Tibial artery (tissue), 4 donors: ENCODE measurements around the gene RALGPS1.

Experiments used
- DNase-seq, 2 donors: peaks; one replicate each; pipeline ENCODE4 v3.0.0-alpha.2; 2019
- H3K27ac ChIP-seq, 2 donors: fragments of 200-600 bp; sonication (generic) in 1 of 2; 1 replicate in 1 of 2; 2 replicates in 1 of 2; pipeline ENCODE4 v1.5.1; 2018 to 2019; ENCODE audit warnings: mild to moderate bottlenecking in 1 of 2
- H3K27me3 ChIP-seq, 2 donors: fragments of 200-600 bp; sonication (generic) in 1 of 2; one replicate each; pipeline versions ENCODE4 v1.5.1 to v1.6.0; 2016 to 2019
- H3K36me3 ChIP-seq, 3 donors: fragments of 200-600 bp; sonication (generic) in 2 of 3; one replicate each; pipeline ENCODE4 v1.5.1; 2016 to 2019; ENCODE audit warnings: mild to moderate bottlenecking in 2 of 3
- H3K4me1 ChIP-seq, 4 donors: fragments of 200-600 bp; sonication (generic) in 2 of 4; 1 replicate in 3 of 4; 2 replicates in 1 of 4; pipeline ENCODE4 v1.5.1; 2016 to 2019
- H3K4me3 ChIP-seq, 2 donors: fragments of 200-600 bp; sonication (generic) in 1 of 2; 1 replicate in 1 of 2; 2 replicates in 1 of 2; pipeline ENCODE4 v1.5.1; 2018 to 2019; ENCODE audit warnings: mild to moderate bottlenecking in 2 of 2
- H3K9me3 ChIP-seq, 3 donors: fragments of 200-600 bp; sonication (generic) in 1 of 3; one replicate each; pipeline ENCODE4 v1.5.1; 2016 to 2019
- intact Hi-C: fragments of 100-400 bp; cut with DNase I; formaldehyde crosslinking; loops from one replicate; pipeline ENCODE4 v1.15.0; 2023; ENCODE audit warnings: low total_unique reads
- TF ChIP-seq, protein P1 (sequence below), 2 experiments: fragments of 200-600 bp in 1 of 2; fragments of 450-650 bp in 1 of 2; IDR thresholded peaks; one replicate each; pipeline ENCODE4 v1.5.1; 2017 to 2019; ENCODE audit warnings: antibody characterized with exemption in 2 of 2, mild to moderate bottlenecking in 1 of 2, moderate library complexity in 1 of 2

RALGPS1 gene

GRCh38 chr9:127136880-127137639 lies 222.5 kb downstream of the RALGPS1 start:
- Histone ChIP-seq H3K9me3 (no peaks in the 10 kb centered on the region), H3K4me1 (peaks cover 0 to 66% (median 54%) of the 10 kb centered on the region in 4 donors), H3K27ac (peak overlapping the region; percentile 77 to 82), H3K36me3 (no peaks in the 10 kb centered on the region), H3K4me3 (no peak overlapping the region), H3K27me3 (no peaks in the 10 kb centered on the region)
- intact Hi-C loops: no loop called here
- TF ChIP-seq, protein P1, sequence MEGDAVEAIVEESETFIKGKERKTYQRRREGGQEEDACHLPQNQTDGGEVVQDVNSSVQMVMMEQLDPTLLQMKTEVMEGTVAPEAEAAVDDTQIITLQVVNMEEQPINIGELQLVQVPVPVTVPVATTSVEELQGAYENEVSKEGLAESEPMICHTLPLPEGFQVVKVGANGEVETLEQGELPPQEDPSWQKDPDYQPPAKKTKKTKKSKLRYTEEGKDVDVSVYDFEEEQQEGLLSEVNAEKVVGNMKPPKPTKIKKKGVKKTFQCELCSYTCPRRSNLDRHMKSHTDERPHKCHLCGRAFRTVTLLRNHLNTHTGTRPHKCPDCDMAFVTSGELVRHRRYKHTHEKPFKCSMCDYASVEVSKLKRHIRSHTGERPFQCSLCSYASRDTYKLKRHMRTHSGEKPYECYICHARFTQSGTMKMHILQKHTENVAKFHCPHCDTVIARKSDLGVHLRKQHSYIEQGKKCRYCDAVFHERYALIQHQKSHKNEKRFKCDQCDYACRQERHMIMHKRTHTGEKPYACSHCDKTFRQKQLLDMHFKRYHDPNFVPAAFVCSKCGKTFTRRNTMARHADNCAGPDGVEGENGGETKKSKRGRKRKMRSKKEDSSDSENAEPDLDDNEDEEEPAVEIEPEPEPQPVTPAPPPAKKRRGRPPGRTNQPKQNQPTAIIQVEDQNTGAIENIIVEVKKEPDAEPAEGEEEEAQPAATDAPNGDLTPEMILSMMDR (IDR thresholded peaks at IDR 0.05): no peak
- DNase-seq: no peak

GRCh38 chr9:127137640-127138360 lies 223.2 kb downstream of the RALGPS1 start:
- no peak for DNase-seq
- TF ChIP-seq, protein P1 (IDR thresholded peaks at IDR 0.05): no peak
- no peak overlapping the region for H3K4me3 ChIP-seq
- intact Hi-C loops: no loop called here
- H3K4me1 ChIP-seq: peaks cover 0 to 60% (median 47%) of the 10 kb centered on the region in 4 donors
- no peaks in the 10 kb centered on the region for H3K27me3 ChIP-seq
- no peaks in the 10 kb centered on the region for H3K36me3 ChIP-seq
- H3K27ac ChIP-seq: peak overlapping the region in 1 of 2 donors; percentile 82
- H3K9me3 ChIP-seq: no peaks in the 10 kb centered on the region

GRCh38 chr9:127138444-127138843 lies 223.9 kb downstream of the RALGPS1 start:
- H3K27ac ChIP-seq: no peak overlapping the region
- H3K4me3 ChIP-seq: no peak overlapping the region
- H3K36me3 ChIP-seq: no peaks in the 10 kb centered on the region
- TF ChIP-seq, protein P1 (IDR thresholded peaks at IDR 0.05): no peak
- DNase-seq: no peak
- peaks cover 0 to 54% (median 41%) of the 10 kb centered on the region in 4 donors for H3K4me1 ChIP-seq
- no peaks in the 10 kb centered on the region for H3K9me3 ChIP-seq
- no peaks in the 10 kb centered on the region for H3K27me3 ChIP-seq
- intact Hi-C loops: no loop called here

DNA sequence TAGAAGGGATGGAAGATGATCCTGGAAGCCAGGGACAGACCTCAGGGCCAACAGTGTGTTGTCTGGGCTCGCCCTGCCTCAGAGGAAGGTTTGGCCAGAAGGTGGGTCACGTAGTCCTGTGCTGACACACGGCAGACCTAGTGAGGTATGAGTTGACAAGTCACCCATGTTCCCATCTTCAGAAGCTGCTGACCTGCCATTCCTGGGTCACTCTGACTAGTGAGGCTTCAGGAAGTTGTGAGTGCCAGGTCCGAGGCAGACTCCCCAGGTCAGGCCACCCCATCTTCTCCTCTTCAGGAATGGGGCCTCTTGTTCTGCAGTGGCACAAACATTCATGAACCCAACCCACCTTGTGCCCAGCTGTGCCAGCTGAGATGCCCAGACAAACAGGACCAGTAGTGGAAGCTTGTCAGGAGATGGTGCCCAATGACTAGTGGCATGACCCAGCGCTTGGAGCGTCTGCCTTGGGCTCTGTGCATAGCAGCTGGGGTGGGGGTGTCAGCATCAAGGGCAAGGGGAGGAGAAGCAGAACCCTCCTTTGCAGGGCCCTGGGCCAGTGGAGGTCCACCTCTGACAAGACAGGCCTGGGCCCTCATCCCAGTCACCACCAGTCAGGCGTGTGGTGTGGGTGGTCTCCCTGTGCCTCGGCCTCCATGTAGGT lies 224.6 kb downstream of the RALGPS1 start:
- TF ChIP-seq, protein P1 (IDR thresholded peaks at IDR 0.05): no peak
- H3K4me3 ChIP-seq: no peak overlapping the region
- H3K9me3 ChIP-seq: no peaks in the 10 kb centered on the region
- no peak for DNase-seq
- peaks cover 0 to 46% (median 34%) of the 10 kb centered on the region in 4 donors for H3K4me1 ChIP-seq
- H3K27me3 ChIP-seq: no peaks in the 10 kb centered on the region
- intact Hi-C loops: no loop called here
- H3K36me3 ChIP-seq: no peaks in the 10 kb centered on the region
- no peak overlapping the region for H3K27ac ChIP-seq

- Histone ChIP-seq H3K4me1 (peaks cover 0 to 40% (median 30%) of the 10 kb centered on the region in 4 donors), H3K9me3 (no peaks in the 10 kb centered on the region), H3K27ac (no peak overlapping the region), H3K36me3 (no peaks in the 10 kb centered on the region), H3K4me3 (no peak overlapping the region), H3K27me3 (no peaks in the 10 kb centered on the region)
- TF ChIP-seq, protein P1 (IDR thresholded peaks at IDR 0.05): no peak
- DNase-seq: peak in 1 of 2 donors; percentile 35
- intact Hi-C loops: no loop called here
Observed at GRCh38 chr9:127139775-127140174, 225.2 kb downstream of the RALGPS1 start.
